Immature natural killer cell (primary cell): ENCODE measurements around the gene NRBP1. TPM values are rescaled to one million over a fixed set of nuclear protein-coding genes. Genes with fewer than 3 reads are reported as not detected.

Source experiments
- DNase-seq, 3 donors: peaks; one replicate each; pipeline ENCODE4 v3.0.0; 2022; ENCODE audit warnings: mixed read lengths in 1 of 3
- H3K27ac Mint-ChIP-seq, 6 donors: one replicate each; pipeline ENCODE4 v1.8.0; 2020; ENCODE audit warnings: mixed read lengths in 6 of 6, mild to moderate bottlenecking in 5 of 6, inconsistent platforms in 4 of 6, moderate library complexity in 3 of 6
- H3K27me3 Mint-ChIP-seq, 3 donors: one replicate each; pipeline ENCODE4 v1.8.0; 2020 to 2021; ENCODE audit warnings: low read depth in 3 of 3, mild to moderate bottlenecking in 3 of 3, mixed read lengths in 3 of 3, moderate library complexity in 3 of 3, inconsistent platforms in 1 of 3
- H3K36me3 Mint-ChIP-seq, 3 donors: one replicate each; pipeline ENCODE4 v1.8.0; 2020; ENCODE audit warnings: mixed read lengths in 3 of 3, inconsistent platforms in 2 of 3, mild to moderate bottlenecking in 2 of 3
- H3K4me1 Mint-ChIP-seq, 2 donors: one replicate each; pipeline ENCODE4 v1.8.0; 2020; ENCODE audit warnings: inconsistent platforms in 2 of 2, mild to moderate bottlenecking in 2 of 2, mixed read lengths in 2 of 2, moderate library complexity in 1 of 2
- H3K4me3 Mint-ChIP-seq, 5 donors: one replicate each; pipeline ENCODE4 v1.8.0; 2020; ENCODE audit warnings: mild to moderate bottlenecking in 5 of 5, mixed read lengths in 5 of 5, inconsistent platforms in 3 of 5, moderate library complexity in 3 of 5
- H3K9me3 Mint-ChIP-seq, 6 donors: one replicate each; pipeline ENCODE4 v1.8.0; 2020; ENCODE audit warnings: mild to moderate bottlenecking in 6 of 6, mixed read lengths in 6 of 6, inconsistent platforms in 4 of 6, moderate library complexity in 3 of 6
- polyA plus RNA-seq, 3 donors: library from polyadenylated mRNA; unstranded; fragments of 300-500 nt; fragmentation: Illumina TruSeq; gene quantifications; one replicate each; pipeline ENCODE4 v1.2.3, GENCODE V29; 2021

NRBP1 gene
- polyA plus RNA-seq, 3 donors from 2014 or later = 85.7 to 154 (median 147) TPM

GRCh38 chr2:27485496-27485895 lies 57.1 kb downstream of the NRBP1 start:
- Mint-ChIP-seq H3K27me3 (peaks cover 6 to 12% (median 12%) of the 10 kb centered on the region in 3 donors), H3K4me1 (peaks cover 19 to 20% of the 10 kb centered on the region in 2 donors), H3K4me3 (no peak overlapping the region), H3K27ac (peak overlapping the region in 4 of 6 donors; percentile 18 to 68 (median 30)), H3K36me3 (peaks cover 11 to 34% (median 12%) of the 10 kb centered on the region in 3 donors), H3K9me3 (no peaks in the 10 kb centered on the region)
- DNase-seq = no peak

- DNase-seq = no peak
- Mint-ChIP-seq H3K36me3 (peaks cover 0 to 10% (median 0%) of the 10 kb centered on the region in 3 donors), H3K4me1 (peaks cover 20 to 24% of the 10 kb centered on the region in 2 donors), H3K27me3 (peaks cover 10 to 21% (median 19%) of the 10 kb centered on the region in 3 donors), H3K4me3 (peak overlapping the region; percentile 85 to 94 (median 92)), H3K9me3 (peaks cover 0 to 2% (median 0%) of the 10 kb centered on the region in 6 donors), H3K27ac (peak overlapping the region; percentile 94 to 99 (median 98))
Observed at GRCh38 chr2:27489118-27489497, 60.7 kb downstream of the NRBP1 start.

GRCh38 chr2:27489498-27490397 lies 61.3 kb downstream of the NRBP1 start, which contains the start of gene IFT172:
IFT172 (minus strand) TSS chr2:27489743; CDS start chr2:27489653, 90 bp downstream.
- Mint-ChIP-seq H3K9me3 (peaks cover 0 to 2% (median 0%) of the 10 kb centered on the region in 6 donors), H3K4me3 (peak within 1 kb of the TSS; percentile 85 to 94 (median 92)), H3K4me1 (peaks cover 20 to 26% of the 10 kb centered on the region in 2 donors), H3K36me3 (peaks cover 0 to 9% (median 0%) of the 10 kb centered on the region in 3 donors), H3K27me3 (peaks cover 11 to 25% (median 21%) of the 10 kb centered on the region in 3 donors), H3K27ac (peak within 1 kb of the TSS; percentile 94 to 99 (median 98))
- peak; percentile 98 to 99 (median 99) for DNase-seq

Other genes with a start within 250 kb of the NRBP1 start
- 100 to 1,000 TPM; 264 to 391 (median 388) TPM for gene ATRAID, start 216.6 kb upstream of the NRBP1 start, polyA plus RNA-seq
- 10 to 100 TPM in 2 of 3 donors, 1 to 10 TPM in 1; 5.3 to 15.1 (median 11.5) TPM for gene SLC5A6, start 216.4 kb upstream of the NRBP1 start, polyA plus RNA-seq
- gene CAD, start 211.3 kb upstream of the NRBP1 start, polyA plus RNA-seq = 10 to 100 TPM in 1 of 3 donors, 1 to 10 TPM in 2; 6.9 to 17.8 (median 8.5) TPM
- gene SLC30A3, start 165.6 kb upstream of the NRBP1 start, polyA plus RNA-seq = not detected
- not detected for gene DNAJC5G, start 153.2 kb upstream of the NRBP1 start, polyA plus RNA-seq
- gene TRIM54, start 146.2 kb upstream of the NRBP1 start, polyA plus RNA-seq = under 1 TPM; 0.12 to 0.49 (median 0.48) TPM
- gene UCN, start 120.2 kb upstream of the NRBP1 start, polyA plus RNA-seq = under 1 TPM in 1 of 3 donors, not detected in 2; 0.66 TPM
- 100 to 1,000 TPM; 101 to 276 (median 130) TPM for gene MPV17, start 105.5 kb upstream of the NRBP1 start, polyA plus RNA-seq
- 10 to 100 TPM; 22.1 to 43.7 (median 34.7) TPM for gene GTF3C2, start 71.9 kb upstream of the NRBP1 start, polyA plus RNA-seq
- 10 to 100 TPM; 21.3 to 33.1 (median 24.7) TPM for gene EIF2B4, start 58.3 kb upstream of the NRBP1 start, polyA plus RNA-seq
- gene SNX17, start 58.0 kb upstream of the NRBP1 start, polyA plus RNA-seq = 100 to 1,000 TPM; 236 to 321 (median 261) TPM
- gene ZNF513, start 47.9 kb upstream of the NRBP1 start, polyA plus RNA-seq = 1 to 10 TPM; 2.2 to 6.3 (median 2.7) TPM
- 100 to 1,000 TPM in 2 of 3 donors, 10 to 100 TPM in 1; 71.3 to 116 (median 104) TPM for gene PPM1G, start 19.0 kb upstream of the NRBP1 start, polyA plus RNA-seq
- gene KRTCAP3, start 13.8 kb downstream of the NRBP1 start, polyA plus RNA-seq = under 1 TPM in 1 of 3 donors, not detected in 2; 0.63 TPM
- 1 to 10 TPM in 2 of 3 donors, under 1 TPM in 1; 0.76 to 8.4 (median 3.1) TPM for gene IFT172, start 61.1 kb downstream of the NRBP1 start, polyA plus RNA-seq
- not detected for gene FNDC4, start 66.6 kb downstream of the NRBP1 start, polyA plus RNA-seq
- not detected for gene GCKR, start 68.2 kb downstream of the NRBP1 start, polyA plus RNA-seq
- 10 to 100 TPM; 17.4 to 23.4 (median 23.3) TPM for gene ZNF512, start 154.4 kb downstream of the NRBP1 start, polyA plus RNA-seq
- gene CCDC121, start 200.4 kb downstream of the NRBP1 start, polyA plus RNA-seq = 1 to 10 TPM in 2 of 3 donors, not detected in 1; 1.1 to 2.9 TPM
- 100 to 1,000 TPM in 1 of 3 donors, 10 to 100 TPM in 2; 89.9 to 125 (median 92.1) TPM for gene GPN1, start 200.4 kb downstream of the NRBP1 start, polyA plus RNA-seq
- 10 to 100 TPM; 16.1 to 26.5 (median 17.6) TPM for gene SUPT7L, start 235.0 kb downstream of the NRBP1 start, polyA plus RNA-seq
- 10 to 100 TPM; 23.9 to 29.6 (median 27.6) TPM for gene SLC4A1AP, start 235.3 kb downstream of the NRBP1 start, polyA plus RNA-seq